ENCODE results near the gene GRIK5.
"Not testable (repeated sequence)": the region's sequence is repeated elsewhere in the genome, so short reads cannot be mapped to it uniquely, and the experiment has no call there.

GRIK5 gene

GRCh38 chr19:42045575-42045974, 24.4 kb downstream of the GRIK5 start:
- no peak for DNase-seq

- no peak for DNase-seq
These were observed 27.4 kb downstream of the GRIK5 start for GRCh38 chr19:42042455-42043170.

- not testable (repeated sequence) for DNase-seq
These were observed 29.5 kb downstream of the GRIK5 start for GRCh38 chr19:42040491-42040890.

- DNase-seq: no peak
These were observed 30.0 kb downstream of the GRIK5 start for GRCh38 chr19:42040031-42040430.

GRCh38 chr19:42038666-42039065, 31.3 kb downstream of the GRIK5 start:
- peak; percentile 72 for DNase-seq

- no peak for DNase-seq
These were observed 32.4 kb downstream of the GRIK5 start for GRCh38 chr19:42037649-42038048.

- peak; percentile 50 for DNase-seq
These were observed 35.2 kb downstream of the GRIK5 start for GRCh38 chr19:42034640-42035391.

GRCh38 chr19:42033413-42033812, 36.6 kb downstream of the GRIK5 start:
- DNase-seq: no peak

- DNase-seq: peak; percentile 92
These were observed 37.6 kb downstream of the GRIK5 start for GRCh38 chr19:42032431-42032830.

GRCh38 chr19:42030645-42031440, 39.2 kb downstream of the GRIK5 start:
- no peak for DNase-seq

GRCh38 chr19:42028304-42029216, 41.4 kb downstream of the GRIK5 start:
- DNase-seq: no peak

GRCh38 chr19:42024622-42025111, 45.3 kb downstream of the GRIK5 start:
- no peak for DNase-seq

- DNase-seq: no peak
These were observed 46.1 kb downstream of the GRIK5 start for GRCh38 chr19:42023943-42024260.

GRCh38 chr19:42023121-42023942, 46.7 kb downstream of the GRIK5 start:
- DNase-seq: no peak

GRCh38 chr19:42022616-42023015, 47.4 kb downstream of the GRIK5 start:
- no peak for DNase-seq

GRCh38 chr19:42021185-42021584, 48.8 kb downstream of the GRIK5 start:
- DNase-seq: no peak

GRCh38 chr19:42018503-42019193, 51.4 kb downstream of the GRIK5 start:
- DNase-seq: no peak

- no peak for DNase-seq
These were observed 53.0 kb downstream of the GRIK5 start for GRCh38 chr19:42017040-42017439.

GRCh38 chr19:42012747-42013146, 57.3 kb downstream of the GRIK5 start:
- DNase-seq: not testable (repeated sequence)

GRCh38 chr19:42010245-42011126, 59.5 kb downstream of the GRIK5 start:
- DNase-seq: no peak
